Prostate gland (tissue), 2 donors: ENCODE measurements around the gene KCNH2. TPM values are rescaled to one million over a fixed set of nuclear protein-coding genes. Genes with fewer than 3 reads are reported as not detected.

Experiments
- DNase-seq: peaks from one replicate; pipeline ENCODE4 v3.0.0-alpha.2; 2019; ENCODE audit warnings: low spot score
- H3K27ac ChIP-seq, 2 donors: fragments of 200-600 bp; sonication (generic); 2 replicates each; pipeline ENCODE4 v1.5.1; 2017 to 2019
- H3K27me3 ChIP-seq: fragments of 200-600 bp; sonication (generic); replicated peaks from 2 replicates; pipeline ENCODE4 v1.5.1; 2019; ENCODE audit not compliant: insufficient read depth
- H3K36me3 ChIP-seq, 2 donors: fragments of 200-600 bp; sonication (generic); 1 replicate in 1 of 2; 2 replicates in 1 of 2; pipeline versions ENCODE4 v1.5.1 to v1.8.1; 2017 to 2019
- H3K4me1 ChIP-seq: fragments of 200-600 bp; sonication (generic); replicated peaks from 2 replicates; pipeline ENCODE4 v1.5.1; 2019
- H3K4me3 ChIP-seq, 2 donors: fragments of 200-600 bp; sonication (generic); 2 replicates each; pipeline ENCODE4 v1.5.1; 2017 to 2019
- H3K9me3 ChIP-seq: fragments of 200-600 bp; sonication (generic); 2 replicates; pipeline ENCODE4 v1.5.1; 2017
- POLR2A ChIP-seq: fragments of 450-650 bp; IDR thresholded peaks from one replicate; pipeline ENCODE4 v1.6.1; 2016; ENCODE audit warnings: antibody characterized with exemption, mild to moderate bottlenecking
- POLR2AphosphoS5 ChIP-seq: sonication (generic); formaldehyde crosslinking; IDR thresholded peaks from one replicate; pipeline ENCODE4 v1.6.1; 2017; ENCODE audit warnings: antibody characterized with exemption
- WGBS: methylation state at CpG from one replicate; pipeline ENCODE4 v1.1.5; 2018; 5-methylcytosine and 5-hydroxymethylcytosine counted together
- intact Hi-C: fragments of 100-400 bp; cut with DNase I; formaldehyde crosslinking; loops from one replicate; pipeline ENCODE4 v1.14.2; 2022
- total RNA-seq, 2 donors: library from RNA; depleted of rRNA; stranded (reverse); fragments of >200 nt; gene quantifications; one replicate each; pipeline ENCODE4 v1.1.0, GENCODE V29; 2016
- TF ChIP-seq, protein P1 (sequence below), 4 experiments: fragments of 200-600 bp in 2 of 4; fragments of 450-650 bp in 2 of 4; sonication (generic) in 2 of 4; IDR thresholded peaks; 1 replicate in 3 of 4; 2 replicates in 1 of 4; pipeline ENCODE4 v1.5.1; 2016 to 2019; ENCODE audit warnings: antibody characterized with exemption in 4 of 4, mild to moderate bottlenecking in 2 of 4, moderate library complexity in 2 of 4

KCNH2 gene
- total RNA-seq, 2 donors from 2014 or later: 10.1 to 184 TPM

DNA sequence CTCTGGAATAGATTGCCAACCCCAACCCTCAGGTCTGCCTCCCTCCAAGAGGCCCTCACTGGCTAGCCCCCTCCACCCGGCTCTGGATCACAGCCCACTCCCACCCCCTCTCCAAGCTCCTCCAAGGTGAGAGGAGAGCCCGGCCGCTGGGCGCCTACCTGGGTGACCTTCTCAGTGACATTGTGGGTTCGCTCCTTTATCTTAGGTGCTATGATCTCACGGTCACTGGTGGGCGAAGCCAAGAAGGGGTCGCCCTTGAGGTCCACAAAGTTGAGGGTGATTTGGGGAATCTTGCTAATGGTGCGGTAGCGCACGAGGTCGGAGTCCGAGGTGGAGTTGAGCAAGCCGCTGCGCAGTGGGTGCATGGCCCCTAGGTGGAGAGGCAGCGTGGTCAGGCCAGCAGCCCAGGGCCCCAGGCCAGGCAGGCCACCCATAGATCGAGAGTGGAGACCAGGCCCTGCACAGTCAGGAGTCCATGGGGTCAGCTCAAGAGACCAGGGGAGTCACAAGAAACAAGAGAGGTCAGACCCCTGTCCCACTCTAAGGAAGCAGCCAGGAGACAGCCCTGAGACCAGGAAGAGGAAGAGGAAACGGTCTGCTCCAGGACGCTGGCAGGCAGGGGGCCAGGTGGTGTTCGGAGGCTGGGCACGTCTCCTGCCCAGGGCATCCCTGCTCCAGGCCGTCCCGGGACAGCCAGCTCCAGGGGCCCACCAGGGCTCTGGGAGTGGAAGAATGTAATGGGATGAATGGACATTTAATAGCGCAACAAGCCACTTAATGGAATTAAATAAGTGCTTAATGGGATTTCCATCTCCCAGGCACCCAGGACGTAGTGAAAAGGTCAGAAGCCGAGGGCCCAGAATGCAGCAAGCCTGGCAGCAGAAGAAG lies 20.7 kb downstream of the KCNH2 start:
- no peaks in the 10 kb centered on the region for H3K4me1 ChIP-seq
- H3K9me3 ChIP-seq: no peaks in the 10 kb centered on the region
- WGBS: 82% methylated on average over 26 of the region's 26 CpGs
- no peaks in the 10 kb centered on the region for H3K36me3 ChIP-seq
- no peak overlapping the region for H3K27ac ChIP-seq
- DNase-seq: no peak
- TF ChIP-seq, protein P1, sequence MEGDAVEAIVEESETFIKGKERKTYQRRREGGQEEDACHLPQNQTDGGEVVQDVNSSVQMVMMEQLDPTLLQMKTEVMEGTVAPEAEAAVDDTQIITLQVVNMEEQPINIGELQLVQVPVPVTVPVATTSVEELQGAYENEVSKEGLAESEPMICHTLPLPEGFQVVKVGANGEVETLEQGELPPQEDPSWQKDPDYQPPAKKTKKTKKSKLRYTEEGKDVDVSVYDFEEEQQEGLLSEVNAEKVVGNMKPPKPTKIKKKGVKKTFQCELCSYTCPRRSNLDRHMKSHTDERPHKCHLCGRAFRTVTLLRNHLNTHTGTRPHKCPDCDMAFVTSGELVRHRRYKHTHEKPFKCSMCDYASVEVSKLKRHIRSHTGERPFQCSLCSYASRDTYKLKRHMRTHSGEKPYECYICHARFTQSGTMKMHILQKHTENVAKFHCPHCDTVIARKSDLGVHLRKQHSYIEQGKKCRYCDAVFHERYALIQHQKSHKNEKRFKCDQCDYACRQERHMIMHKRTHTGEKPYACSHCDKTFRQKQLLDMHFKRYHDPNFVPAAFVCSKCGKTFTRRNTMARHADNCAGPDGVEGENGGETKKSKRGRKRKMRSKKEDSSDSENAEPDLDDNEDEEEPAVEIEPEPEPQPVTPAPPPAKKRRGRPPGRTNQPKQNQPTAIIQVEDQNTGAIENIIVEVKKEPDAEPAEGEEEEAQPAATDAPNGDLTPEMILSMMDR (IDR thresholded peaks at IDR 0.05): no peak
- TF ChIP-seq POLR2A (no peak), POLR2AphosphoS5 (no peak)
- intact Hi-C loops: loop anchor here (5.0 kb wide), 1 partner anchor 55 kb away; no protein-coding TSS in a partner anchor
- no peaks in the 10 kb centered on the region for H3K27me3 ChIP-seq
- no peak overlapping the region for H3K4me3 ChIP-seq

DNA sequence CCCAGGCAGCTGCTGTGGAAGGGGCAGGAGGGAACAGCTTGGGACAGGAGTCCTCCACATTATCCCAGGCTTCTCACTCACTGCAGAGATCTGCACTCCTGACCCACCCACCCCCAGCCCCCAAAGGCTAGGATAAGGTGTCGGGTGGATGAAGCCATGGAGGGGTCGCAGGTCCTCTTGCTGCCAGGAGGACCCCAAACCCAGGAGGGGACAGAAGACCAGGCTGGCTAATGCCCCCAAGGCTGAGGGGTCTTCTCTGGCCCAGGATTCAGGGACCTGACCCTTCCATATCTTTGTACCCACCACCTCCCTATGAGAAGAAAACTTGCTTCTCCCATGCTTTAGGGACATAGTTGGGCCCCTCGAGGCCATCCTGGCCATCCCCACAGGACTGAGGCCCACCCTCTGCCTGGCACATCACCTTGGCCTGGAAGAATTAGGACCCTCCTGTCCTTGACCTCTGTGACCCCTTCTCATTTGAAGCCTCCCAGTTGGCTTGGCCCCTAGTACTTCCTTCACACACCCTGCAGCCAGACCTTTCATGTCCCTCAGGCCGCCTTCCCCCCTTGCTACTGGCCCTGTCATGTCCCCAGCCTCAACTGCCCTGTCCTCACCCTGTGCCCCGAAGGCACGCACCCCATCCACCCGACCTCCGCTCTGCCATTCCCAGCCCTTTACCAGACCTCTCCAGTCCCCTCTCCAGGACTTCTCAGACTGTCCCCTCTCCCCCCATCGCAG lies 21.6 kb downstream of the KCNH2 start:
- intact Hi-C loops: loop anchor here (5.0 kb wide), 1 partner anchor 54 kb away; no protein-coding TSS in a partner anchor
- Histone ChIP-seq H3K27me3 (no peaks in the 10 kb centered on the region), H3K4me1 (no peaks in the 10 kb centered on the region), H3K36me3 (no peaks in the 10 kb centered on the region), H3K4me3 (no peak overlapping the region), H3K9me3 (no peaks in the 10 kb centered on the region), H3K27ac (no peak overlapping the region)
- 93% methylated on average over 9 of the region's 9 CpGs for WGBS
- TF ChIP-seq, protein P1 (IDR thresholded peaks at IDR 0.05): no peak
- TF ChIP-seq POLR2A (no peak), POLR2AphosphoS5 (no peak)
- DNase-seq: no peak

DNA sequence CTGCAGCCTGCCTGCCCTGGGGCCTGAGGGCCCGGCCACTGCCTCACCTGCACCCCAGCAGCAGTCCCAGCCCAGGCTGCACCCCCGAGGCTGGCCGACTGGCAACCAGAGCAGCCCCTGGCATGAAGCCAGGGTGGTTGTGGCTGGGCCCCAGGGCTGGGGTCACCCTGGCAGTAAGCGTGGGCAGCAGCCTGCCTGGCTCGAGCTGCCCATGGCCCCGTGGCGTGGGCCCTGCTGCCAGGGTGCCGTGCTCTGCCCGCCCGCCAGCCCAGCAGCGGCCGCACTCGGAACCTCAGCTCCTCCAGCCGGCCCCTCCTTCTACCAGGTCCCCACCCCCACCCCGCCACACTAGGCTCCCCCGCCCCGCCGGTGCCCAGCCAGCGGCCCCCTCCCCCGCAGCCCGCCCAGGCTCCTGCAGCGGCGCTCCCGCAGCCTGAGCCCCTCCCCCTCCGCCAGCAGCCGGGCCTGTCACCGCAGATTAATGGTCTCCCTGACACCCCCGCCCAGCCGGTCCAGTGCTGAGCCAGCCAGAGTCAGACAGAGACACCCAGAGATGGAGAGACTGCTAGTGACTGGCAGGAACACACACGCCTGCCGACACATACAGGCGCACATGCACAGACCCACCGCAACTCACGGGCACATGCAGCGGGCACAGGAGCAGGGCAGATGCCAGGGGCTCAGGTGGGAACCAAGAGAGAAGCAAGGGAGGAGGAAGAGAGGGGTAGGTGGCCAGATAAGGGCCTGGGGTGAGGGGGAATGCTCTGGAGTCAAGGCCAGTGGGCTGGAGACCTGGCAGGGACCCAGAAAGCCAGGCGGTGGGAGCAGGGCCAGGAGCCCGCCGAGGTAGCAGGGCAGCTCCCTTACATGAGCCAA lies 22.4 kb downstream of the KCNH2 start:
- intact Hi-C loops: loop anchor here (5.0 kb wide), 1 partner anchor 53 kb away; no protein-coding TSS in a partner anchor
- TF ChIP-seq POLR2A (no peak), POLR2AphosphoS5 (peak; percentile 17)
- TF ChIP-seq, protein P1 (IDR thresholded peaks at IDR 0.05): no peak
- WGBS: 13% methylated on average over 29 of the region's 38 CpGs
- Histone ChIP-seq H3K27me3 (no peaks in the 10 kb centered on the region), H3K4me3 (peak overlapping the region in 1 of 2 donors; percentile 7), H3K27ac (peak overlapping the region; percentile 56 to 66), H3K4me1 (no peaks in the 10 kb centered on the region), H3K36me3 (no peaks in the 10 kb centered on the region), H3K9me3 (no peaks in the 10 kb centered on the region)
- no peak for DNase-seq

DNA sequence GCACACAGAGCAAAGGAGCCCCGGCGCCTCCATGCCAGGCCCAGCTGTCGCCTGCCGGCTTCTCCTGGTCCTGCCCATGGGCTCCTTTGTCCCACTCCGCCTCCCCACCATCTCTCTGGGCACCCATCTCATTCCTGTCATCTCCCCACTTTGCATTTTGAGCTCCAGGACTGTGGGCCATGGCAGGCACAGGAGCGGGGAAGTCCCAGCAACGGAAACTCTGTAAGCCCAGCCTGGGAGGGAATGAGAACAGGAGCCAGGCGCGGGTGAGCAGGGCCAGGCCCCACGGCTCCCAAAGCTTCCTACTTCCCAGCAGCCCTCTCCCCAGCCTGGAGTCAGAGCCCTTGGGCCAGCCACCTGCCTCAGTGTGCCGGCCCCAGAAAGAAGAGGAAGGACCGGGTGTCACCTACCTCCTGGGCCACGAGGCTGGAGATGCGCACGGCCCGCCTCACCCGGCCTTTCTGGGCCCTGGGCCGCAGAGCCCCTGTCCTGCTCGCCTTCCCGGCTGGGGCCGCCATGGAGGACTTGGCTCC lies 23.1 kb downstream of the KCNH2 start:
- WGBS: 55% methylated on average over 19 of the region's 21 CpGs
- TF ChIP-seq POLR2A (no peak), POLR2AphosphoS5 (no peak)
- TF ChIP-seq, protein P1 (IDR thresholded peaks at IDR 0.05): no peak
- H3K36me3 ChIP-seq: no peaks in the 10 kb centered on the region
- no peaks in the 10 kb centered on the region for H3K9me3 ChIP-seq
- H3K4me1 ChIP-seq: no peaks in the 10 kb centered on the region
- intact Hi-C loops: loop anchor here (5.0 kb wide), 1 partner anchor 53 kb away; no protein-coding TSS in a partner anchor
- no peak overlapping the region for H3K4me3 ChIP-seq
- DNase-seq: no peak
- peak overlapping the region; percentile 56 to 66 for H3K27ac ChIP-seq
- H3K27me3 ChIP-seq: no peaks in the 10 kb centered on the region
